ENCODE data around the gene ALG14. TPM values are rescaled to one million over a fixed set of nuclear protein-coding genes. Genes with fewer than 3 reads are reported as not detected.

ALG14 gene
- total and polyA plus RNA-seq, 4 experiments from 2014 or later = 1.1 to 6.8 (median 3.7) TPM

DNA sequence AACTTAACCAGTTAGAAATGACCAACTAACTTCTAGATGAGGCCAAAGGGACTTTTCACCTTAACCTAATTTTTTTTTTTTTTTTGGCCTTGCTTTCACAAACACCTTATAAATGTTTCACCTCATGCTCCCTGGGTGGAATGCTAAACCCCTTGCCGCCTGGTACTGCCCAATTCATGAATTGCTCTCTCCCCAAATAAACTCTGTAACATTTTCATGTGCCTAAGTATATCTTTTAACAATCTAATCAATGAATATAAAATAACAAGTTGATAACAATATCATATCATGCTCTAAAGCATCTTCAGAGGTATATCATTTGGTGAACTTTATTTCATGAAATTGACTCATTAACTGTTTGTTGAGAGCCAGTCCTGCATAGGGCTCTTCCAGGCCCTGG, 134.9 kb downstream of the ALG14 start:
- Histone ChIP-seq H3K27ac (ENCODE audit: low read depth, low read length) (no peak overlapping the region), H3K36me3 (ENCODE audit: insufficient read depth, low read length) (no peaks in the 10 kb centered on the region), H3K27me3 (ENCODE audit: insufficient read depth, low read length) (no peaks in the 10 kb centered on the region), H3K4me3 (ENCODE audit: low read length in 2 of 2) (no peak overlapping the region), H3K4me1 (ENCODE audit: insufficient read depth, low read length) (no peaks in the 10 kb centered on the region), H3K9me3 (ENCODE audit: control insufficient read depth in 1 of 2, low read length in 2 of 2) (no peaks in the 10 kb centered on the region)
- POLR2A ChIA-PET (ENCODE audit: partially characterized antibody) = no interaction called here
- Mint-ChIP-seq H3K27ac (no peak overlapping the region), H3K27me3 (peaks cover 7 to 11% of the 10 kb centered on the region in 2 donors), H3K36me3 (peaks cover 0 to 4% of the 10 kb centered on the region in 2 donors), H3K9me3 (no peaks in the 10 kb centered on the region), H3K4me1 (peaks cover 0 to 5% (median 4%) of the 10 kb centered on the region in 4 donors), H3K4me3 (no peak overlapping the region)
- CTCF ChIA-PET (ENCODE audit: partially characterized antibody) = no interaction called here
- intact Hi-C loops (cut with micrococcal nuclease) = no loop called here
- DNase-seq = no peak

DNA sequence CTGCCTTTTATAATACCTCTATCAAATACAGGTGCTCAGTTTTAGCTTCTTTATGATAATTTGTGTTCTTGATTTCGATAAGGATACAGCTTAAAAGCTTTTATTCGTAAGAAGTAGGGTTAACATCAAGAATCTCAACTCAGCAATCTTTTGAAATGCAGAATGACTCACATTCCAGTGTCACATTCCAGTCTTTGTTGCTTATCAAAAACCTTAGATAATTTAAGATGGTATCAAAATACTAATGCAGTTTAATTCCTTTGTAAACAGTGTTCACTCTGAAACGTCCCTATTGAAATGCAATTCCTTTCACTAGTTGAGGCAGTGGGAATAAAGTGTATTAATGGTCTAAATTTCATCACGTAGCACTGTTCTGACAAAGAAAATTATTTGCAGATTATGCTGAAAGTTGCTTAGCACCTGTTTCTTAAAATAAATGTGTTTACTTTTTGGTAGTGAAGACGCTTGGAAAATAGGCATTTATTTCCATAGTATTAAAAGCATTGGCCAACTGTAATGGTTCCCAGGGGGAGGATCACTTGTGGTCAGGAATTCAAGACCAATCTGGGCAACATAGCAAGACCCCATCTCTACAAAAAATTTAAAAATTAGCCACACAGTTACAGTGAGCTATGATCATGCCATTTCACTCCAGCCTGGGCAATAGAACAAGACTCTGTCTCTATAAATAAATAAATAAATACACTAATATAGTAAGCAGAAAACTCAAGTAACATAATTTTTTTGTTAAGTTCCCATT, 135.7 kb downstream of the ALG14 start:
- intact Hi-C loops (cut with micrococcal nuclease) = no loop called here
- Histone ChIP-seq H3K4me1 (ENCODE audit: insufficient read depth, low read length) (no peaks in the 10 kb centered on the region), H3K36me3 (ENCODE audit: insufficient read depth, low read length) (no peaks in the 10 kb centered on the region), H3K9me3 (ENCODE audit: control insufficient read depth in 1 of 2, low read length in 2 of 2) (no peaks in the 10 kb centered on the region), H3K27me3 (ENCODE audit: insufficient read depth, low read length) (no peaks in the 10 kb centered on the region), H3K4me3 (ENCODE audit: low read length in 2 of 2) (no peak overlapping the region), H3K27ac (ENCODE audit: low read depth, low read length) (no peak overlapping the region)
- H3K4me1 Mint-ChIP-seq = peaks cover 0 to 5% (median 4%) of the 10 kb centered on the region in 4 donors
- ChIA-PET CTCF (ENCODE audit: partially characterized antibody) (no interaction called here), POLR2A (ENCODE audit: partially characterized antibody) (no interaction called here)
- H3K4me3 Mint-ChIP-seq = no peak overlapping the region
- H3K9me3 Mint-ChIP-seq = no peaks in the 10 kb centered on the region
- no peak for DNase-seq
- no peak overlapping the region for H3K27ac Mint-ChIP-seq
- H3K27me3 Mint-ChIP-seq = peaks cover 7 to 11% of the 10 kb centered on the region in 2 donors
- peaks cover 0 to 4% of the 10 kb centered on the region in 2 donors for H3K36me3 Mint-ChIP-seq

DNA sequence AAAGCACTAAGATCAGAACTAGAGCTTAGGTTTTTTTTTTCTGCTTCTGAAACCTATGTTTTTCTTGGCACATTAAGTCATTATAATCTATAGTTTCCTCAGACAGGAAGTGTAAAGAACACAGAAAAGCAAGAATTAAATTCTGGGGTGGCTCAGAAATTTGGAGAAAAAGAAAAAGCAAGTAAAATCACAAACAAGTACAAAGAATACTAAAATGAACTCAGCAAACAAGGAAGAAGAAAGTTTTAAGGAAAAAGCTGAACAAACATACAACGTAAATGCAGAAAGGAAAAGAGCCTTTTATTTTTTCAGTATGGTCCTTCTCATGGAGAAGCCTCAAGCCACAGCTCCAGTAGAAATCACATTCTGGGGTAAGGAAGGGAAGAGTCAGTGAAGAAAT, 137.3 kb downstream of the ALG14 start:
- Histone ChIP-seq H3K9me3 (ENCODE audit: control insufficient read depth in 1 of 2, low read length in 2 of 2) (no peaks in the 10 kb centered on the region), H3K27me3 (ENCODE audit: insufficient read depth, low read length) (no peaks in the 10 kb centered on the region), H3K4me1 (ENCODE audit: insufficient read depth, low read length) (no peaks in the 10 kb centered on the region), H3K27ac (ENCODE audit: low read depth, low read length) (no peak overlapping the region), H3K4me3 (ENCODE audit: low read length in 2 of 2) (no peak overlapping the region), H3K36me3 (ENCODE audit: insufficient read depth, low read length) (no peaks in the 10 kb centered on the region)
- Mint-ChIP-seq H3K27ac (peak overlapping the region in 1 of 7 donors; percentile 25), H3K27me3 (peaks cover 7% of the 10 kb centered on the region in 2 donors), H3K4me1 (peaks cover 0 to 5% (median 4%) of the 10 kb centered on the region in 4 donors), H3K36me3 (peaks cover 0 to 4% of the 10 kb centered on the region in 2 donors), H3K4me3 (no peak overlapping the region), H3K9me3 (no peaks in the 10 kb centered on the region)
- intact Hi-C loops (cut with micrococcal nuclease) = no loop called here
- CTCF ChIA-PET (ENCODE audit: partially characterized antibody) = no interaction called here
- POLR2A ChIA-PET (ENCODE audit: partially characterized antibody) = no interaction called here
- no peak for DNase-seq

DNA sequence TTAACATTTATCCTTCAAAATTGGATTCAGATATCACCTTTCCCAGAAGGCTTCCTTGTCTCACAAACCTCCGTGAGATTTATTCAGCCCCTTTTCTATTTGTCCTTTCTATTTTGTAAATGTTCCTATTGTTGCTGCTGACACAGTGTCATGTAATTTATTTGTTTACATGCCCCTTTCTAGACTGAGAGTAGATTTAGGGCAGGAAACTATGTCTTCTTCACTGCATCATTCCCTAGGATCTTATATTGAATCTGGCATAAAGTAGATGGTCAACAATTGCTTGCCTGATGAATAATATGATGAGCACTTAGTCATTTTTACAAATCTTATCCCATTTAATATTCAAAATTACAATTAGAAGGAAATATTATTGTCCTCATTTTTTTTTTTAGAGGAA, 137.7 kb downstream of the ALG14 start:
- DNase-seq = no peak
- Histone ChIP-seq H3K36me3 (ENCODE audit: insufficient read depth, low read length) (no peaks in the 10 kb centered on the region), H3K27me3 (ENCODE audit: insufficient read depth, low read length) (no peaks in the 10 kb centered on the region), H3K9me3 (ENCODE audit: control insufficient read depth in 1 of 2, low read length in 2 of 2) (no peaks in the 10 kb centered on the region), H3K27ac (ENCODE audit: low read depth, low read length) (no peak overlapping the region), H3K4me1 (ENCODE audit: insufficient read depth, low read length) (no peaks in the 10 kb centered on the region), H3K4me3 (ENCODE audit: low read length in 2 of 2) (no peak overlapping the region)
- H3K4me1 Mint-ChIP-seq = peaks cover 0 to 5% (median 4%) of the 10 kb centered on the region in 4 donors
- intact Hi-C loops (cut with micrococcal nuclease) = no loop called here
- H3K9me3 Mint-ChIP-seq = no peaks in the 10 kb centered on the region
- CTCF ChIA-PET (ENCODE audit: partially characterized antibody) = no interaction called here
- no peak overlapping the region for H3K27ac Mint-ChIP-seq
- H3K4me3 Mint-ChIP-seq = no peak overlapping the region
- peaks cover 0 to 4% of the 10 kb centered on the region in 2 donors for H3K36me3 Mint-ChIP-seq
- POLR2A ChIA-PET (ENCODE audit: partially characterized antibody) = no interaction called here
- H3K27me3 Mint-ChIP-seq = peaks cover 7 to 8% of the 10 kb centered on the region in 2 donors

DNA sequence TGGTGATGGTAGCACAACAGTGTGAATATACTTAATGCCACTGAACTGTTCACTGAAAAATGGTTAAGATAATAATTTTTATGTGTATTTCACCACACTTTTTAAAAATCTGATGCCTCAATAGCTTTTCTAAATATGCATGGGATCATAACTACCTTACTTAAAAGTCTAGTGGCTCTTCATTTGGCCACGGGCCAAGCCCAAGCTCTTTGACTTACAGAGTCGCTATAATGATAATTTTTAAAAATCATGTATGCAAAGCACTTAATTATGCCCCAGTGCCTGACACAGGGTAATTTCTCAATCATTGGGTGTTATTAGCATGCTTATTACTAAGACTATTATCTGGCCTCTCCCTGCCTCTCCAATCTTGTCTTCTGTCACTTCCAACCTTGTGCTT, 138.2 kb downstream of the ALG14 start:
- no peaks in the 10 kb centered on the region for H3K9me3 Mint-ChIP-seq
- peaks cover 7 to 8% of the 10 kb centered on the region in 2 donors for H3K27me3 Mint-ChIP-seq
- H3K27ac ChIP-seq (ENCODE audit: low read depth, low read length) = no peak overlapping the region
- H3K4me3 ChIP-seq (ENCODE audit: low read length in 2 of 2) = no peak overlapping the region
- no peaks in the 10 kb centered on the region for H3K27me3 ChIP-seq (ENCODE audit: insufficient read depth, low read length)
- peaks cover 0 to 5% (median 4%) of the 10 kb centered on the region in 4 donors for H3K4me1 Mint-ChIP-seq
- no peaks in the 10 kb centered on the region for H3K4me1 ChIP-seq (ENCODE audit: insufficient read depth, low read length)
- no peak overlapping the region for H3K4me3 Mint-ChIP-seq
- no peaks in the 10 kb centered on the region for H3K9me3 ChIP-seq (ENCODE audit: control insufficient read depth in 1 of 2, low read length in 2 of 2)
- peaks cover 0 to 4% of the 10 kb centered on the region in 2 donors for H3K36me3 Mint-ChIP-seq
- no peak overlapping the region for H3K27ac Mint-ChIP-seq
- CTCF ChIA-PET (ENCODE audit: partially characterized antibody) = no interaction called here
- DNase-seq = no peak
- no peaks in the 10 kb centered on the region for H3K36me3 ChIP-seq (ENCODE audit: insufficient read depth, low read length)
- intact Hi-C loops (cut with micrococcal nuclease) = no loop called here
- POLR2A ChIA-PET (ENCODE audit: partially characterized antibody) = no interaction called here

DNA sequence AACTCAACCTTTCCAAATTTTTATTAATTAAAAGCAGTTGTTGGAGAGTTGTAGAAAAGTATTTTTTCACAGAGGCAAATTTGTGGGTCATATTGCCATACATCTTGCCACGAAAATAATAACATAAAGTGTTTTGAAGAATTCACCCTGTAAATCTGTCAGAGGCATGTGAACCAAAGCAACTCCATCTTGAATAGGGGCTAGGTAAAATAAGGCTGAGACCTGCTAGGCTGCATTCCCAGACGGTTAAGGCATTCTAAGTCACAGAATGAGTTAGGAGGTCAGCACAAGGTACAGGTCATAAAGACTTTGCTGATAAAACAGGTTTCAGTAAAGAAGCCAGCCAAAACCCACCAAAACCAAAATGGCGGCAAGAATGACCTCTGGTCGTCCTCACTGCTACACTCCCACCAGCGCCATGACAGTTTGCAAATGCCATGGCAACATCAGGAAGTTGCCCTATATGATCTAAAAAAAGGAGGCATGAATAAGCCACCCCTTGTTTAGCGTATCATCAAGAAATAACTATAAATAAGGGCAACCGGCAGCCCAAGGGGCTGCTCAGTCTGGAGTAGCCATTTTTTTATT, 141.4 kb downstream of the ALG14 start:
- Mint-ChIP-seq H3K4me3 (no peak overlapping the region), H3K9me3 (no peaks in the 10 kb centered on the region), H3K27ac (no peak overlapping the region), H3K27me3 (peaks cover 8 to 11% of the 10 kb centered on the region in 2 donors), H3K4me1 (peaks cover 4 to 11% (median 8%) of the 10 kb centered on the region in 4 donors), H3K36me3 (no peaks in the 10 kb centered on the region)
- no peaks in the 10 kb centered on the region for H3K9me3 ChIP-seq (ENCODE audit: control insufficient read depth in 1 of 2, low read length in 2 of 2)
- no peaks in the 10 kb centered on the region for H3K4me1 ChIP-seq (ENCODE audit: insufficient read depth, low read length)
- ChIA-PET CTCF (ENCODE audit: partially characterized antibody) (no interaction called here), POLR2A (ENCODE audit: partially characterized antibody) (no interaction called here)
- H3K27ac ChIP-seq (ENCODE audit: low read depth, low read length) = no peak overlapping the region
- DNase-seq = no peak
- no peaks in the 10 kb centered on the region for H3K36me3 ChIP-seq (ENCODE audit: insufficient read depth, low read length)
- intact Hi-C loops (cut with micrococcal nuclease) = no loop called here
- no peaks in the 10 kb centered on the region for H3K27me3 ChIP-seq (ENCODE audit: insufficient read depth, low read length)
- no peak overlapping the region for H3K4me3 ChIP-seq (ENCODE audit: low read length in 2 of 2)

DNA sequence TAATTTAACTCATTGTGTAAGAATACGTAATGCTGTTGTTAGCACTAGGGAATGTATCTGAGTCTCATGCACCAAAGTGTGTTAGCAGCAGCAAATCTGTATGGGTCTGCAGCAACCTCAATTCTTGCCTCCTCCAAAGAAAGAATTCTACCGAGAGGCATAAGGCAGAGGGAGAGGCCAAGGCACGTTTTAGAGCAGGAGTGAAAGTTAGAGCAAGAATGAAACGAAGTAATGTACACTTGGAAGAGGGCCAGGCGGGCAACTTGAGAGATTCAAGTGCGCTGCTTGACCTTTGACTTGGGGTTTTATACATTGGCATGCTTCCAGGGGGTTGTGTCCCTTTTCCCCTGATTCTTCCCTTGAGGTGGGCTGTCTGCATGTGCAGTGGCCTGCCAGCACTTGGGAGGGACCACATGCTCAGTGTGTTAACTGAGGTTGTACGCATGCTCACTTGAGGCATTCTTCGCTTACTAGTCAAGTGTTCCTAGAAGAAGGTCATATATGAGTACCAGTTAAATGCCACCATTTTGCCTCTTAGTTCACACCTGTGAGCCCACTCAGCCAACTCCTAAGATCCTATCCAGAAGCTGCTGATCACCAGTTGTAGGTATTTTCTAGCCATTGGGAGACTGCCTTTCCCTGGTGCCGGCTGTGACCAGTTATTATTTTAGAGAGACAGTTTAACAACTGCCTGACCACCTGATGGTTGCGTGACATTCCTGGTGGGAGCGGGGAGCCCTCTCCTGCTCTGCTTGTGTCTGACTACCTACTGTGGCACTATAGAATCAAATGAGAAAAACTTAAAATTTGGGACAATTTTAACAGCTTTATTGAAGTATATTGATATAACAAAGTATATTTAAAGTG, 143.2 kb downstream of the ALG14 start:
- Mint-ChIP-seq H3K4me1 (peaks cover 9 to 24% (median 17%) of the 10 kb centered on the region in 4 donors), H3K36me3 (no peaks in the 10 kb centered on the region), H3K27me3 (peaks cover 19 to 22% of the 10 kb centered on the region in 2 donors), H3K4me3 (peak overlapping the region in 1 of 8 donors; percentile 15), H3K27ac (no peak overlapping the region), H3K9me3 (no peaks in the 10 kb centered on the region)
- Histone ChIP-seq H3K27ac (ENCODE audit: low read depth, low read length) (no peak overlapping the region), H3K27me3 (ENCODE audit: insufficient read depth, low read length) (peaks cover 11% of the 10 kb centered on the region), H3K36me3 (ENCODE audit: insufficient read depth, low read length) (no peaks in the 10 kb centered on the region), H3K4me3 (ENCODE audit: low read length in 2 of 2) (no peak overlapping the region), H3K4me1 (ENCODE audit: insufficient read depth, low read length) (peaks cover 7% of the 10 kb centered on the region), H3K9me3 (ENCODE audit: control insufficient read depth in 1 of 2, low read length in 2 of 2) (no peaks in the 10 kb centered on the region)
- ChIA-PET POLR2A (ENCODE audit: partially characterized antibody) (no interaction called here), CTCF (ENCODE audit: partially characterized antibody) (no interaction called here)
- no peak for DNase-seq
- intact Hi-C loops (cut with micrococcal nuclease) = loop anchor here (5.0 to 10.0 kb wide), 4 partner anchors 33 to 303 kb away; partner anchors contain the start of gene RWDD3
